OCI-LY3 (cell line): ENCODE results near the gene CBL.

Source experiments
- H2AFZ ChIP-seq: fragments of 200-600, 300-600 bp; shearing (Covaris generic); 2 replicates; pipeline ENCODE4 v1.6.0; 2014; ENCODE audit warnings: antibody characterized with exemption, low read depth, low read length
- H3K27ac ChIP-seq: fragments of 200-600, 300-600 bp; sonication (generic); 2 replicates; pipeline ENCODE4 v1.5.1; 2014; ENCODE audit warnings: mild to moderate bottlenecking, low read length, moderate library complexity, mixed read lengths
- H3K27me3 ChIP-seq: fragments of 200-600, 300-600 bp; sonication (generic); 2 replicates; pipeline ENCODE4 v1.6.1; 2014; ENCODE audit warnings: low read depth, low read length, mixed read lengths
- H3K36me3 ChIP-seq: fragments of 200-600, 300-600 bp; sonication (generic); replicated peaks from 2 replicates; pipeline ENCODE3; 2014; ENCODE audit warnings: low read depth, low read length, mixed read lengths
- H3K4me1 ChIP-seq: fragments of 300-600, 200-600 bp; sonication (generic); 2 replicates; pipeline ENCODE4 v1.6.1; 2014; ENCODE audit warnings: low read length, mixed read lengths
- H3K4me2 ChIP-seq: fragments of 200-600, 300-600 bp; sonication (generic); 2 replicates; pipeline ENCODE4 v1.6.1; 2014; ENCODE audit warnings: low read length, mixed read lengths
- H3K4me3 ChIP-seq: fragments of 300-600, 200-600 bp; sonication (generic); 2 replicates; pipeline ENCODE4 v1.5.1; 2014; ENCODE audit warnings: antibody characterized with exemption, mild to moderate bottlenecking, low read length, moderate library complexity
- H3K79me2 ChIP-seq: fragments of 300-600, 200-600 bp; shearing (Covaris generic); 2 replicates; pipeline ENCODE4 v1.6.1; 2014; ENCODE audit warnings: mild to moderate bottlenecking, low read length, mixed read lengths
- H3K9ac ChIP-seq: fragments of 300-600, 200-600 bp; shearing (Covaris generic); 2 replicates; pipeline ENCODE4 v1.6.0; 2014; ENCODE audit warnings: mild to moderate bottlenecking, low read length, moderate library complexity
- H3K9me3 ChIP-seq: fragments of 200-600, 300-600 bp; shearing (Covaris generic); 2 replicates; pipeline ENCODE4 v1.6.1; 2014; ENCODE audit warnings: low read length, mixed read lengths; ENCODE audit not compliant: insufficient read depth
- H4K20me1 ChIP-seq: fragments of 200-600, 300-600 bp; sonication (generic); 2 replicates; pipeline ENCODE4 v1.6.1; 2016; ENCODE audit warnings: low read length, mixed read lengths; ENCODE audit not compliant: insufficient read depth
- CTCF ChIP-seq: fragments of 200-600, 300-600 bp; sonication (generic); IDR thresholded peaks from 2 replicates; pipeline ENCODE4 v1.5.1; 2014; ENCODE audit warnings: antibody characterized with exemption, low read length, low read depth
- EZH2phosphoT487 ChIP-seq: fragments of 200-600 bp; shearing (Covaris generic); IDR thresholded peaks from 2 replicates; pipeline ENCODE4 v1.6.1; 2018; ENCODE audit warnings: antibody characterized with exemption, mixed run types, low read depth

CBL gene

GRCh38 chr11:119300198-119300964 lies 94.2 kb downstream of the CBL start:
- Histone ChIP-seq H3K4me1 (no peaks in the 10 kb centered on the region), H4K20me1 (no peaks in the 10 kb centered on the region), H3K79me2 (no peaks in the 10 kb centered on the region), H3K4me2 (no peak overlapping the region), H3K4me3 (no peak overlapping the region), H2AFZ (no peak overlapping the region), H3K9ac (no peak overlapping the region), H3K27me3 (no peaks in the 10 kb centered on the region), H3K27ac (no peak overlapping the region), H3K36me3 (peaks cover 71% of the 10 kb centered on the region), H3K9me3 (no peaks in the 10 kb centered on the region)
- TF ChIP-seq CTCF (no peak), EZH2phosphoT487 (no peak)

GRCh38 chr11:119303227-119303718 lies 97.1 kb downstream of the CBL start:
- no peaks in the 10 kb centered on the region for H3K4me1 ChIP-seq
- no peak overlapping the region for H3K4me3 ChIP-seq
- H3K79me2 ChIP-seq: no peaks in the 10 kb centered on the region
- no peak overlapping the region for H3K4me2 ChIP-seq
- H4K20me1 ChIP-seq: no peaks in the 10 kb centered on the region
- no peaks in the 10 kb centered on the region for H3K27me3 ChIP-seq
- H3K27ac ChIP-seq: no peak overlapping the region
- no peaks in the 10 kb centered on the region for H3K9me3 ChIP-seq
- no peak overlapping the region for H3K9ac ChIP-seq
- TF ChIP-seq CTCF (no peak), EZH2phosphoT487 (no peak)
- H2AFZ ChIP-seq: no peak overlapping the region
- H3K36me3 ChIP-seq: peaks cover 79% of the 10 kb centered on the region

GRCh38 chr11:119305556-119306372 lies 99.6 kb downstream of the CBL start:
- H3K36me3 ChIP-seq: peaks cover 60% of the 10 kb centered on the region
- no peaks in the 10 kb centered on the region for H3K4me1 ChIP-seq
- no peaks in the 10 kb centered on the region for H3K27me3 ChIP-seq
- H3K27ac ChIP-seq: no peak overlapping the region
- no peaks in the 10 kb centered on the region for H4K20me1 ChIP-seq
- H3K79me2 ChIP-seq: no peaks in the 10 kb centered on the region
- no peak overlapping the region for H3K9ac ChIP-seq
- no peak overlapping the region for H3K4me2 ChIP-seq
- H2AFZ ChIP-seq: no peak overlapping the region
- TF ChIP-seq CTCF (no peak), EZH2phosphoT487 (no peak)
- H3K9me3 ChIP-seq: no peaks in the 10 kb centered on the region
- H3K4me3 ChIP-seq: no peak overlapping the region

DNA sequence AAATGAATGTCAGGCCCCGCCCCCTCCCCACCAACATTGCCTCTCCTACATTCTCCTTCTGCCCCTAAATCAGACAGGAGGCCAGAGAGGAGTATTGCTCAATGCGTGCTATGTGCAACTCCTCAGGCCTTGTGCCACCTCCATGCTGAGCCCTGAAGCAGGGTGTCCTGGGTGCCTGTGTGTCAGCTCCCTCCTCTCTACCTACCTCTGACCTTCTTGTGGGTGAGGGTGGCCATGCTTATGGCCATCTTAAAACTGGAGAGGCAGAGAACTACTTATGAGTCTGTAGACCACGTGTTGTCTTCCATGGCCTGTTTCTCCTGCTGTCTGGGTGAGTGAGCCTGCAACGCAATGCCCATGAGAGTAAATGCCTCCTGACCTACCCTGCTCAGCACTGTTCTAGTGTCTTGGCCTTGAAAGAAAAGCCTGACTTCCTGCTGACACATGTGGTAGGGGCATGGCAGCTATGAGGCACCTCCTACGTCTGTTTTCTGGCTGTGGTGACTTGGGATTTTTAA lies 100.3 kb downstream of the CBL start:
- Histone ChIP-seq H3K36me3 (peaks cover 53% of the 10 kb centered on the region), H3K9ac (no peak overlapping the region), H3K4me2 (no peak overlapping the region), H3K4me1 (no peaks in the 10 kb centered on the region), H3K9me3 (no peaks in the 10 kb centered on the region), H3K79me2 (no peaks in the 10 kb centered on the region), H4K20me1 (no peaks in the 10 kb centered on the region), H3K4me3 (no peak overlapping the region), H3K27ac (no peak overlapping the region), H2AFZ (no peak overlapping the region), H3K27me3 (no peaks in the 10 kb centered on the region)
- TF ChIP-seq EZH2phosphoT487 (no peak), CTCF (no peak)
